Measurements from ENCODE around the gene EXD2. TPM values are rescaled to one million over a fixed set of nuclear protein-coding genes. Genes with fewer than 3 reads are reported as not detected.
"Not testable (repeated sequence)": the region's sequence is repeated elsewhere in the genome, so short reads cannot be mapped to it uniquely, and the experiment has no call there.

The EXD2 gene
- total RNA-seq, 1 donor from 2014 or later = 6.9 TPM

- Mint-ChIP-seq H3K9me3 (no peaks in the 10 kb centered on the region), H3K27ac (peak overlapping the region; percentile 87), H3K36me3 (ENCODE audit: low read depth) (peaks cover 19% of the 10 kb centered on the region), H3K4me1 (peaks cover 25% of the 10 kb centered on the region), H3K27me3 (no peaks in the 10 kb centered on the region), H3K4me3 (peak overlapping the region; percentile 95)
- intact Hi-C loops (cut with micrococcal nuclease) = loop anchor here (1.0 to 5.0 kb wide), 8 partner anchors 37 to 1912 kb away; partner anchors contain the start of genes ATP6V1D, COX16, ERH and EXD2
- POLR2A ChIA-PET = interaction anchor here (0.5 to 3.5 kb wide), 4 partner anchors 38 to 244 kb away, joined by 4 to 23 read pairs (median 4); partner anchors contain the start of genes ERH, EXD2 and SLC39A9
- ATAC-seq (ENCODE audit: low read depth) = no peak
- TF ChIP-seq, protein P1, sequence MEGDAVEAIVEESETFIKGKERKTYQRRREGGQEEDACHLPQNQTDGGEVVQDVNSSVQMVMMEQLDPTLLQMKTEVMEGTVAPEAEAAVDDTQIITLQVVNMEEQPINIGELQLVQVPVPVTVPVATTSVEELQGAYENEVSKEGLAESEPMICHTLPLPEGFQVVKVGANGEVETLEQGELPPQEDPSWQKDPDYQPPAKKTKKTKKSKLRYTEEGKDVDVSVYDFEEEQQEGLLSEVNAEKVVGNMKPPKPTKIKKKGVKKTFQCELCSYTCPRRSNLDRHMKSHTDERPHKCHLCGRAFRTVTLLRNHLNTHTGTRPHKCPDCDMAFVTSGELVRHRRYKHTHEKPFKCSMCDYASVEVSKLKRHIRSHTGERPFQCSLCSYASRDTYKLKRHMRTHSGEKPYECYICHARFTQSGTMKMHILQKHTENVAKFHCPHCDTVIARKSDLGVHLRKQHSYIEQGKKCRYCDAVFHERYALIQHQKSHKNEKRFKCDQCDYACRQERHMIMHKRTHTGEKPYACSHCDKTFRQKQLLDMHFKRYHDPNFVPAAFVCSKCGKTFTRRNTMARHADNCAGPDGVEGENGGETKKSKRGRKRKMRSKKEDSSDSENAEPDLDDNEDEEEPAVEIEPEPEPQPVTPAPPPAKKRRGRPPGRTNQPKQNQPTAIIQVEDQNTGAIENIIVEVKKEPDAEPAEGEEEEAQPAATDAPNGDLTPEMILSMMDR (IDR thresholded peaks at IDR 0.05) = no peak
- CTCF ChIA-PET = interaction anchor here (1.0 kb wide), 1 partner anchor 24 kb away, joined by 4 read pairs; no protein-coding TSS in a partner anchor
- DNase-seq = no peak
Observed at GRCh38 chr14:69153873-69154270, 37.4 kb upstream of the EXD2 start.

GRCh38 chr14:69154779-69155178 lies 36.5 kb upstream of the EXD2 start:
- H3K4me3 Mint-ChIP-seq = no peak overlapping the region
- H3K9me3 Mint-ChIP-seq = no peaks in the 10 kb centered on the region
- no peak for ATAC-seq (ENCODE audit: low read depth)
- H3K36me3 Mint-ChIP-seq (ENCODE audit: low read depth) = peaks cover 11% of the 10 kb centered on the region
- H3K27ac Mint-ChIP-seq = no peak overlapping the region
- no peak for DNase-seq
- no peaks in the 10 kb centered on the region for H3K27me3 Mint-ChIP-seq
- CTCF ChIA-PET = no interaction called here
- intact Hi-C loops (cut with micrococcal nuclease) = loop anchor here (5.0 kb wide), 4 partner anchors 198 to 1912 kb away; partner anchors contain the start of genes ATP6V1D, PALS1 and SUSD6
- POLR2A ChIA-PET = no interaction called here
- TF ChIP-seq, protein P1 (IDR thresholded peaks at IDR 0.05) = no peak
- H3K4me1 Mint-ChIP-seq = peaks cover 19% of the 10 kb centered on the region

DNA sequence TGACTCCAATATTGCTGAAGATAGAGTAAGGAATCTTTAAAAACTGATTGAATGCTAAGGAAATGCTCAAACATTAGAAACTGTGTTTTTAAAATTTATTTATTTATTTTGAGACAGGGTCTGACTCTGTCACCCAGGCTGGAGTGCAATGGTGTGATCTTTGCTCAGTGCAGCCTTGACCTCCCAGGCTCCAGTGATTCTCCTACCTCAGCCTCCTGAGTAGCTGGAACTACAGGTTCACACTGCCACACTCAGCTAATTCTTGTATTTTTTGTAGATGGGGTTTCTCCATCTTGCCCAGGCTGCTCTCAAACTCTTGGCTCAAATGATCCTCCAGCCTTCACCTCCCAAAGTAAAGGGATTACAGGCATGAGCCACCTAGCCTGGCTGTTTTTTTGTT lies 35.1 kb upstream of the EXD2 start:
- H3K36me3 Mint-ChIP-seq (ENCODE audit: low read depth) = peaks cover 7% of the 10 kb centered on the region
- POLR2A ChIA-PET = no interaction called here
- DNase-seq (no peak), ATAC-seq (ENCODE audit: low read depth) (no peak)
- H3K9me3 Mint-ChIP-seq = no peaks in the 10 kb centered on the region
- CTCF ChIA-PET = no interaction called here
- H3K27me3 Mint-ChIP-seq = peaks cover 11% of the 10 kb centered on the region
- peaks cover 7% of the 10 kb centered on the region for H3K4me1 Mint-ChIP-seq
- TF ChIP-seq, protein P1 (IDR thresholded peaks at IDR 0.05) = no peak
- H3K27ac Mint-ChIP-seq = no peak overlapping the region
- H3K4me3 Mint-ChIP-seq = no peak overlapping the region
- intact Hi-C loops (cut with micrococcal nuclease) = no loop called here

DNA sequence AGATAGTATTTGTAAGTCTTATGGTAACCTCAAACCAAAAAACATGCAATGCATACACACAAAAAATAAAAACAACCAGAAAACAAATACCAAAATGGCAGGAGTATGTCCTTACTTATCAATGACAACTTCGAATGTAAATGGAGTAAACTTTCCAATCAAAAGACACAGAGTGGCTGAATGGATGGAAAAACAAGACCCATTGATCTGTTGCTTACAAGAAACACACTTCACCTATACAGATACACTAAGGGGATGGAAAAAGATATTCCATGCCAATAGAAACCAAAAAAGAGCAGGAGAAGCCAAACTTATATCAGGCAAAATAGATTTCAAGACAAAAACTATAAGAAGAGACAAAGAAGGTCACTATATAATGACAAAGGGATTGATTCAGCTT lies 29.7 kb upstream of the EXD2 start:
- TF ChIP-seq, protein P1 (IDR thresholded peaks at IDR 0.05) = no peak
- CTCF ChIA-PET = no interaction called here
- ATAC-seq (ENCODE audit: low read depth) (no peak), DNase-seq (no peak)
- H3K27ac Mint-ChIP-seq = no peak overlapping the region
- H3K4me1 Mint-ChIP-seq = no peaks in the 10 kb centered on the region
- H3K4me3 Mint-ChIP-seq = no peak overlapping the region
- intact Hi-C loops (cut with micrococcal nuclease) = no loop called here
- POLR2A ChIA-PET = no interaction called here
- peaks cover 38% of the 10 kb centered on the region for H3K27me3 Mint-ChIP-seq
- no peaks in the 10 kb centered on the region for H3K36me3 Mint-ChIP-seq (ENCODE audit: low read depth)
- peaks cover 22% of the 10 kb centered on the region for H3K9me3 Mint-ChIP-seq

DNA sequence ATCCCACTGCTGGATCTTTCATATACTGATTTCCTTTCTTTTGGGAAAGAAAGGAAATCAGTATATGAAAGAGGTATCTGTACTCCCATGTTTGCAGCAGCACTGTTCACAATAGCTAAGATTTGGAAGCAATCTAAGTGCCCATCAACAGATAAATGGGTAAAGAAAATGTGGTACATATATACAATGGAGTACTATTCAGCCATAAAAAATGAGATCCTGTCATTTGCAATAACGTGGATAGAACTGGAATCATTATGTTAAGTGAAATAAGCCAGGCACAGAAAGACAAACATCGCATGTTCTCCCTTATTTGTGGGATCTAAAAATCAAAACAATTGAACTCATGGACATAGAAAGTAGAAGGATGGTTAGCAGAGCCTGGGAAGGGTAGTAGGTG lies 25.5 kb upstream of the EXD2 start:
- Mint-ChIP-seq H3K27me3 (peaks cover 31% of the 10 kb centered on the region), H3K9me3 (peaks cover 22% of the 10 kb centered on the region)
- intact Hi-C loops (cut with micrococcal nuclease); CTCF ChIA-PET; DNase-seq; H3K27ac Mint-ChIP-seq; H3K4me1 Mint-ChIP-seq; H3K4me3 Mint-ChIP-seq; ATAC-seq (ENCODE audit: low read depth); POLR2A ChIA-PET; H3K36me3 Mint-ChIP-seq (ENCODE audit: low read depth): not testable (repeated sequence)

DNA sequence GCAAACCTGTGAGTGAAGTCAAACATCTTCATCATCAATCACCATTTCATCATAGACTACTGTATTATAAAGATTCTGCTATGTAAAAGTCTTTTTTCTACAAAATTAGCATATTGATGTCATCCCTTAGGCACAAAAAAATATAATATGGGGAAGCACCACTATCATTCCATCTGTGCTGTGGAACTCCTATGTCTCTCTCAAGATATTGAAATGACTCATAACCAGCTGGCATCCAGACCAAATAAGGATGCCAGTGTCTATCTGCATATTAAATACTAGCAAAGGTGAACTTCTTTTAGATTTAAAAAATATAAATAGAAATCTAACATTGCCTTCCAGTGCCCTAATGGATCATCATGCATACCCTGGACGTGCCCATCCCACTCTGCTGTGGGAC lies 20.5 kb upstream of the EXD2 start:
- TF ChIP-seq, protein P1 (IDR thresholded peaks at IDR 0.05) = no peak
- Mint-ChIP-seq H3K27me3 (peaks cover 10% of the 10 kb centered on the region), H3K36me3 (ENCODE audit: low read depth) (no peaks in the 10 kb centered on the region), H3K4me1 (no peaks in the 10 kb centered on the region), H3K27ac (no peak overlapping the region), H3K4me3 (no peak overlapping the region), H3K9me3 (peaks cover 2% of the 10 kb centered on the region)
- CTCF ChIA-PET = no interaction called here
- DNase-seq (no peak), ATAC-seq (ENCODE audit: low read depth) (no peak)
- intact Hi-C loops (cut with micrococcal nuclease) = no loop called here
- POLR2A ChIA-PET = interaction anchor here (0.7 kb wide), 1 partner anchor 18 kb away, joined by 3 read pairs; no protein-coding TSS in a partner anchor

Data from activated B cell treated with CpG ODN at 0.5 μM for 24 hours (primary cell).